ENCODE data around the gene KDM6B.

- TF ChIP-seq CTCF (IDR thresholded peaks at IDR 0.05) (no peak), POLR2A (IDR thresholded peaks at IDR 0.05) (no peak)
Measured at GRCh38 chr17:7818026-7818425, 16.0 kb upstream of the KDM6B start.
